B cell (primary cell): ENCODE results near the gene CYGB. TPM values are rescaled to one million over a fixed set of nuclear protein-coding genes. Genes with fewer than 3 reads are reported as not detected.

Experiments
- ATAC-seq: fragments of 200-7000 bp; cut with Tn5 transposase; one replicate; pipeline ENCODE4 v1.10.0; 2021; ENCODE audit warnings: low read depth, mild to moderate bottlenecking, moderate number of reproducible peaks, moderate library complexity
- CTCF ChIA-PET: fragments of 350-600 bp; sonication (Branson Sonifier 250); formaldehyde crosslinking; loops from one replicate; lab custom pipeline; 2021; ENCODE audit warnings: antibody characterized with exemption, inconsistent platforms; lab: Charles Lee
- POLR2A ChIA-PET: fragments of 350-600 bp; sonication (Branson Sonifier 250); formaldehyde crosslinking; loops from one replicate; lab custom pipeline; 2021; ENCODE audit warnings: antibody characterized with exemption; lab: Charles Lee
- DNase-seq: peaks from one replicate; pipeline ENCODE4 v3.0.0; 2013
- H2AFZ ChIP-seq: 2 replicates; pipeline ENCODE4 v1.6.1; 2012; ENCODE audit warnings: mild to moderate bottlenecking, low read depth, low read length; ENCODE audit not compliant: insufficient read depth, poor library complexity, severe bottlenecking
- H3K27ac ChIP-seq, 2 donors: 1 replicate in 1 of 2; 2 replicates in 1 of 2; pipeline ENCODE4 v1.5.1; 2012 to 2013; ENCODE audit warnings: low read length in 2 of 2, mild to moderate bottlenecking in 2 of 2, moderate library complexity in 1 of 2
- H3K27me3 ChIP-seq, 4 experiments: fragments of 200-600 bp in 1 of 4; sonication (generic) in 1 of 4; replicated peaks in 1 of 4; 1 replicate in 2 of 4; 2 replicates in 2 of 4; pipeline versions ENCODE4 v1.6.1 to v1.7.0; 2013 to 2016; ENCODE audit warnings: low read length in 3 of 4, mild to moderate bottlenecking in 2 of 4, mixed read lengths in 1 of 4, moderate library complexity in 1 of 4; ENCODE audit not compliant: insufficient read depth in 4 of 4, control insufficient read depth in 3 of 4; ENCODE audit errors: control extremely low read depth in 1 of 4
- H3K36me3 ChIP-seq, 2 experiments: replicated peaks in 1 of 2; 1 replicate in 1 of 2; 2 replicates in 1 of 2; pipeline versions ENCODE4 v1.6.1 to v1.7.1; 2013; ENCODE audit warnings: low read length in 1 of 2; ENCODE audit not compliant: insufficient read depth in 2 of 2, control insufficient read depth in 1 of 2; ENCODE audit errors: control extremely low read depth in 1 of 2, extremely low read depth in 1 of 2
- H3K4me1 ChIP-seq, 2 donors: fragments of 200-600 bp in 1 of 2; sonication (generic) in 1 of 2; 1 replicate in 1 of 2; 2 replicates in 1 of 2; pipeline versions ENCODE4 v1.5.1 to v1.6.1; 2013 to 2017; ENCODE audit warnings: low read length in 2 of 2; ENCODE audit not compliant: control insufficient read depth in 2 of 2, insufficient read depth in 2 of 2
- H3K4me2 ChIP-seq: replicated peaks from 2 replicates; pipeline ENCODE3; 2012; ENCODE audit warnings: mild to moderate bottlenecking, low read depth, low read length; ENCODE audit not compliant: poor library complexity, severe bottlenecking
- H3K4me3 ChIP-seq, 5 experiments: fragments of 200-600 bp in 1 of 5; sonication (generic) in 1 of 5; 1 replicate in 3 of 5; 2 replicates in 2 of 5; pipeline versions ENCODE4 v1.5.1 to v1.7.0; 2011 to 2016; ENCODE audit warnings: low read length in 4 of 5, mild to moderate bottlenecking in 4 of 5, low read depth in 2 of 5, control low read depth in 1 of 5, moderate library complexity in 1 of 5; ENCODE audit not compliant: insufficient read depth in 1 of 5; ENCODE audit errors: control extremely low read depth in 1 of 5, extremely low read depth in 1 of 5
- H3K79me2 ChIP-seq: fragments of 200-600 bp; sonication (generic); one replicate; pipeline ENCODE4 v1.6.0; 2016; ENCODE audit warnings: low read length; ENCODE audit not compliant: control insufficient read depth, insufficient read depth
- H3K9ac ChIP-seq: fragments of 200-600 bp; sonication (generic); 2 replicates; pipeline ENCODE4 v1.6.1; 2017; ENCODE audit warnings: mild to moderate bottlenecking, low read length, moderate library complexity
- H3K9me3 ChIP-seq, 3 donors: one replicate each; pipeline versions ENCODE4 v1.6.1 to v1.7.1; 2013; ENCODE audit warnings: low read length in 2 of 3; ENCODE audit not compliant: control insufficient read depth in 2 of 3, insufficient read depth in 1 of 3; ENCODE audit errors: control extremely low read depth in 1 of 3
- H4K20me1 ChIP-seq: 2 replicates; pipeline ENCODE4 v1.6.0; 2012; ENCODE audit warnings: mild to moderate bottlenecking, low read length; ENCODE audit not compliant: insufficient read depth, control insufficient read depth, poor library complexity, severe bottlenecking
- H3K27ac Mint-ChIP-seq: one replicate; pipeline ENCODE4 v1.8.0; 2021; ENCODE audit warnings: mixed read lengths
- H3K27me3 Mint-ChIP-seq: one replicate; pipeline ENCODE4 v1.8.0; 2021; ENCODE audit warnings: mixed read lengths
- H3K4me1 Mint-ChIP-seq: one replicate; pipeline ENCODE4 v1.8.0; 2021; ENCODE audit warnings: mixed read lengths
- H3K4me3 Mint-ChIP-seq: one replicate; pipeline ENCODE4 v1.8.0; 2021; ENCODE audit warnings: mixed read lengths
- H3K9me3 Mint-ChIP-seq: one replicate; pipeline ENCODE4 v1.8.0; 2022; ENCODE audit warnings: mixed read lengths; ENCODE audit not compliant: insufficient read depth
- EZH2 ChIP-seq: IDR thresholded peaks from 2 replicates; pipeline ENCODE4 v1.6.1; 2012; ENCODE audit warnings: borderline replicate concordance, low read depth, mild to moderate bottlenecking, moderate library complexity, low read length; ENCODE audit not compliant: insufficient read depth, poor library complexity, severe bottlenecking
- WGBS: methylation state at CpG from one replicate; pipeline ENCODE4 v1.1.5; 2013; ENCODE audit warnings: missing lambda C conversion rate; ENCODE audit not compliant: insufficient coverage; 5-methylcytosine and 5-hydroxymethylcytosine counted together
- intact Hi-C: fragments of 100-400 bp; cut with micrococcal nuclease; formaldehyde crosslinking; loops from one replicate; pipeline ENCODE4 v1.10.0; 2022
- polyA plus RNA-seq: library from polyadenylated mRNA; depleted of rRNA; stranded (reverse); fragments of >200 nt; gene quantifications from 2 replicates; pipeline ENCODE4 v1.2.3, GENCODE V29; 2012
- total RNA-seq, 2 donors: library from RNA; stranded (reverse); fragments of 120-200 nt in 1 of 2; gene quantifications; 1 replicate in 1 of 2; 2 replicates in 1 of 2; pipeline versions ENCODE4 v1.2.3 to v1.2.4, GENCODE V29; 2013 to 2022
- TF ChIP-seq, protein P1 (sequence below): fragments of 200-600 bp; IDR thresholded peaks from one replicate; pipeline ENCODE4 v1.8.0; 2022; ENCODE audit warnings: antibody characterized with exemption, mild to moderate bottlenecking

CYGB gene
- total and polyA plus RNA-seq, 2 donors (not counting 1 experiment from before 2014, with no cell fraction given), result 0.42 to 2.7 TPM

- Histone ChIP-seq H3K36me3 (peaks cover 1 to 19% of the 10 kb centered on the region in 2 experiments), H3K4me1 (peaks cover 16 to 37% of the 10 kb centered on the region in 2 donors), H3K9ac (peak overlapping the region; percentile 79), H4K20me1 (peaks cover 18% of the 10 kb centered on the region), H3K4me3 (peak overlapping the region; percentile 76 to 94 (median 88)), H3K79me2 (peaks cover 49% of the 10 kb centered on the region), H3K27me3 (no peaks in the 10 kb centered on the region), H2AFZ (peak overlapping the region; percentile 81), H3K4me2 (peak overlapping the region; percentile 87), H3K9me3 (no peaks in the 10 kb centered on the region), H3K27ac (peak overlapping the region; percentile 81 to 98)
- DNase-seq, result peak; percentile 97
- H3K4me1 Mint-ChIP-seq, result peaks cover 63% of the 10 kb centered on the region
- peak overlapping the region; percentile 97 for H3K27ac Mint-ChIP-seq
- no peaks in the 10 kb centered on the region for H3K9me3 Mint-ChIP-seq
- peak overlapping the region; percentile 100 for H3K4me3 Mint-ChIP-seq
- POLR2A ChIA-PET, result interaction anchor here (0.5 to 3.0 kb wide), 13 partner anchors 10 to 564 kb away, joined by 3 to 30 read pairs (median 3); partner anchors contain the start of gene ST6GALNAC2
- H3K27me3 Mint-ChIP-seq, result no peaks in the 10 kb centered on the region
- CTCF ChIA-PET, result interaction anchor here (0.6 to 7.1 kb wide), 24 partner anchors 8 to 254 kb away, joined by 3 to 84 read pairs (median 4); partner anchors contain the start of genes MXRA7 and ST6GALNAC2
- intact Hi-C loops, result loop anchor here (1.0 to 5.0 kb wide), 5 partner anchors 29 to 155 kb away; partner anchors contain the start of gene MXRA7
- TF ChIP-seq EZH2, result no peak
- TF ChIP-seq, protein P1, sequence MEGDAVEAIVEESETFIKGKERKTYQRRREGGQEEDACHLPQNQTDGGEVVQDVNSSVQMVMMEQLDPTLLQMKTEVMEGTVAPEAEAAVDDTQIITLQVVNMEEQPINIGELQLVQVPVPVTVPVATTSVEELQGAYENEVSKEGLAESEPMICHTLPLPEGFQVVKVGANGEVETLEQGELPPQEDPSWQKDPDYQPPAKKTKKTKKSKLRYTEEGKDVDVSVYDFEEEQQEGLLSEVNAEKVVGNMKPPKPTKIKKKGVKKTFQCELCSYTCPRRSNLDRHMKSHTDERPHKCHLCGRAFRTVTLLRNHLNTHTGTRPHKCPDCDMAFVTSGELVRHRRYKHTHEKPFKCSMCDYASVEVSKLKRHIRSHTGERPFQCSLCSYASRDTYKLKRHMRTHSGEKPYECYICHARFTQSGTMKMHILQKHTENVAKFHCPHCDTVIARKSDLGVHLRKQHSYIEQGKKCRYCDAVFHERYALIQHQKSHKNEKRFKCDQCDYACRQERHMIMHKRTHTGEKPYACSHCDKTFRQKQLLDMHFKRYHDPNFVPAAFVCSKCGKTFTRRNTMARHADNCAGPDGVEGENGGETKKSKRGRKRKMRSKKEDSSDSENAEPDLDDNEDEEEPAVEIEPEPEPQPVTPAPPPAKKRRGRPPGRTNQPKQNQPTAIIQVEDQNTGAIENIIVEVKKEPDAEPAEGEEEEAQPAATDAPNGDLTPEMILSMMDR, result peak; percentile 58
- WGBS, result under 1% methylated on average over 39 of the region's 55 CpGs
- peak; percentile 93 for ATAC-seq
Measured at GRCh38 chr17:76557368-76558197, 20.1 kb upstream of the CYGB start.
